ENCODE data around the gene ABHD12.

The ABHD12 gene

GRCh38 chr20:25317351-25318075 lies 73.1 kb downstream of the ABHD12 start:
- Histone ChIP-seq H4K8ac (ENCODE audit: low read depth, low read length) (no peak overlapping the region), H3K4me3 (ENCODE audit: low read length) (no peak overlapping the region), H3K23ac (ENCODE audit: low read length) (no peak overlapping the region), H2BK5ac (ENCODE audit: low read length) (no peak overlapping the region), H3K18ac (ENCODE audit: low read length) (no peak overlapping the region), H3K4ac (ENCODE audit: low read depth, low read length) (no peak overlapping the region), H3K36me3 (ENCODE audit: control insufficient read depth, insufficient read depth, low read length) (no peaks in the 10 kb centered on the region), H3K27me3 (ENCODE audit: insufficient read depth, low read length, poor library complexity) (no peaks in the 10 kb centered on the region), H2BK15ac (replicated peaks; ENCODE audit: low read depth) (no peak overlapping the region), H3K79me2 (ENCODE audit: control insufficient read depth, insufficient read depth, low read length) (no peaks in the 10 kb centered on the region), H2BK120ac (ENCODE audit: low read depth, low read length) (no peak overlapping the region), H3K4me1 (ENCODE audit: control insufficient read depth, low read depth, low read length) (no peaks in the 10 kb centered on the region), H3K4me2 (ENCODE audit: low read length) (no peak overlapping the region), H3K56ac (ENCODE audit: low read length) (no peak overlapping the region), H4K5ac (ENCODE audit: low read length) (no peak overlapping the region), H3K9ac (ENCODE audit: low read length) (no peak overlapping the region), H3K27ac (ENCODE audit: low read depth, low read length) (no peak overlapping the region), H3K79me1 (ENCODE audit: low read length) (peaks cover 9% of the 10 kb centered on the region), H2AK5ac (ENCODE audit: low read length) (no peak overlapping the region)
- no peak for DNase-seq
- no CpG with 5 or more reads among the region's 17 CpGs for WGBS (ENCODE audit: extremely low coverage, insufficient coverage, low lambda C conversion rate)

- Histone ChIP-seq H2AK5ac (ENCODE audit: low read length) (no peak overlapping the region), H3K23ac (ENCODE audit: low read length) (no peak overlapping the region), H4K8ac (ENCODE audit: low read depth, low read length) (no peak overlapping the region), H3K4me3 (ENCODE audit: low read length) (no peak overlapping the region), H2BK120ac (ENCODE audit: low read depth, low read length) (no peak overlapping the region), H3K4me1 (ENCODE audit: control insufficient read depth, low read depth, low read length) (no peaks in the 10 kb centered on the region), H3K79me2 (ENCODE audit: control insufficient read depth, insufficient read depth, low read length) (no peaks in the 10 kb centered on the region), H3K36me3 (ENCODE audit: control insufficient read depth, insufficient read depth, low read length) (no peaks in the 10 kb centered on the region), H3K18ac (ENCODE audit: low read length) (no peak overlapping the region), H3K27ac (ENCODE audit: low read depth, low read length) (no peak overlapping the region), H4K5ac (ENCODE audit: low read length) (no peak overlapping the region), H3K56ac (ENCODE audit: low read length) (no peak overlapping the region), H3K4me2 (ENCODE audit: low read length) (no peak overlapping the region), H3K27me3 (ENCODE audit: insufficient read depth, low read length, poor library complexity) (no peaks in the 10 kb centered on the region), H3K4ac (ENCODE audit: low read depth, low read length) (no peak overlapping the region), H3K79me1 (ENCODE audit: low read length) (peaks cover 9% of the 10 kb centered on the region), H2BK15ac (replicated peaks; ENCODE audit: low read depth) (no peak overlapping the region), H3K9ac (ENCODE audit: low read length) (no peak overlapping the region), H2BK5ac (ENCODE audit: low read length) (no peak overlapping the region)
- no peak for DNase-seq
- no CpG with 5 or more reads among the region's 11 CpGs for WGBS (ENCODE audit: extremely low coverage, insufficient coverage, low lambda C conversion rate)
Measured at GRCh38 chr20:25316506-25317190, 74.0 kb downstream of the ABHD12 start.

GRCh38 chr20:25315418-25316210 lies 75.0 kb downstream of the ABHD12 start:
- no peak overlapping the region for H3K4me3 ChIP-seq (ENCODE audit: low read length)
- H3K79me1 ChIP-seq (ENCODE audit: low read length): peaks cover 6% of the 10 kb centered on the region
- H3K27ac ChIP-seq (ENCODE audit: low read depth, low read length): no peak overlapping the region
- no peak overlapping the region for H3K23ac ChIP-seq (ENCODE audit: low read length)
- no peaks in the 10 kb centered on the region for H3K27me3 ChIP-seq (ENCODE audit: insufficient read depth, low read length, poor library complexity)
- no peaks in the 10 kb centered on the region for H3K36me3 ChIP-seq (ENCODE audit: control insufficient read depth, insufficient read depth, low read length)
- H2AK5ac ChIP-seq (ENCODE audit: low read length): no peak overlapping the region
- H2BK15ac ChIP-seq (replicated peaks; ENCODE audit: low read depth): no peak overlapping the region
- DNase-seq: no peak
- peaks cover 2% of the 10 kb centered on the region for H3K4me1 ChIP-seq (ENCODE audit: control insufficient read depth, low read depth, low read length)
- WGBS (ENCODE audit: extremely low coverage, insufficient coverage, low lambda C conversion rate): no CpG with 5 or more reads among the region's 8 CpGs
- no peaks in the 10 kb centered on the region for H3K79me2 ChIP-seq (ENCODE audit: control insufficient read depth, insufficient read depth, low read length)
- H3K4me2 ChIP-seq (ENCODE audit: low read length): no peak overlapping the region
- H4K5ac ChIP-seq (ENCODE audit: low read length): no peak overlapping the region
- no peak overlapping the region for H3K56ac ChIP-seq (ENCODE audit: low read length)
- no peak overlapping the region for H4K8ac ChIP-seq (ENCODE audit: low read depth, low read length)
- no peak overlapping the region for H2BK5ac ChIP-seq (ENCODE audit: low read length)
- no peak overlapping the region for H3K18ac ChIP-seq (ENCODE audit: low read length)
- H3K9ac ChIP-seq (ENCODE audit: low read length): no peak overlapping the region
- no peak overlapping the region for H2BK120ac ChIP-seq (ENCODE audit: low read depth, low read length)
- no peak overlapping the region for H3K4ac ChIP-seq (ENCODE audit: low read depth, low read length)

- no peaks in the 10 kb centered on the region for H3K79me2 ChIP-seq (ENCODE audit: control insufficient read depth, insufficient read depth, low read length)
- no peak overlapping the region for H3K4ac ChIP-seq (ENCODE audit: low read depth, low read length)
- no peak overlapping the region for H2BK120ac ChIP-seq (ENCODE audit: low read depth, low read length)
- no peak overlapping the region for H3K23ac ChIP-seq (ENCODE audit: low read length)
- no peak overlapping the region for H3K9ac ChIP-seq (ENCODE audit: low read length)
- H3K27me3 ChIP-seq (ENCODE audit: insufficient read depth, low read length, poor library complexity): no peaks in the 10 kb centered on the region
- no CpG with 5 or more reads among the region's 17 CpGs for WGBS (ENCODE audit: extremely low coverage, insufficient coverage, low lambda C conversion rate)
- no peak overlapping the region for H2BK15ac ChIP-seq (replicated peaks; ENCODE audit: low read depth)
- H2BK5ac ChIP-seq (ENCODE audit: low read length): no peak overlapping the region
- H4K5ac ChIP-seq (ENCODE audit: low read length): no peak overlapping the region
- no peak for DNase-seq
- H3K4me1 ChIP-seq (ENCODE audit: control insufficient read depth, low read depth, low read length): peaks cover 4% of the 10 kb centered on the region
- H3K56ac ChIP-seq (ENCODE audit: low read length): no peak overlapping the region
- no peak overlapping the region for H3K4me3 ChIP-seq (ENCODE audit: low read length)
- no peak overlapping the region for H2AK5ac ChIP-seq (ENCODE audit: low read length)
- no peak overlapping the region for H3K18ac ChIP-seq (ENCODE audit: low read length)
- no peak overlapping the region for H3K4me2 ChIP-seq (ENCODE audit: low read length)
- H4K8ac ChIP-seq (ENCODE audit: low read depth, low read length): no peak overlapping the region
- H3K27ac ChIP-seq (ENCODE audit: low read depth, low read length): no peak overlapping the region
- peaks cover 3% of the 10 kb centered on the region for H3K79me1 ChIP-seq (ENCODE audit: low read length)
- no peaks in the 10 kb centered on the region for H3K36me3 ChIP-seq (ENCODE audit: control insufficient read depth, insufficient read depth, low read length)
Measured at GRCh38 chr20:25314497-25315417, 75.9 kb downstream of the ABHD12 start.

- Histone ChIP-seq H2AK5ac (ENCODE audit: low read length) (no peak overlapping the region), H3K4me2 (ENCODE audit: low read length) (no peak overlapping the region), H3K4ac (ENCODE audit: low read depth, low read length) (no peak overlapping the region), H3K79me1 (ENCODE audit: low read length) (no peaks in the 10 kb centered on the region), H3K36me3 (ENCODE audit: control insufficient read depth, insufficient read depth, low read length) (no peaks in the 10 kb centered on the region), H3K56ac (ENCODE audit: low read length) (no peak overlapping the region), H3K4me1 (ENCODE audit: control insufficient read depth, low read depth, low read length) (peaks cover 4% of the 10 kb centered on the region), H2BK15ac (replicated peaks; ENCODE audit: low read depth) (no peak overlapping the region), H2BK5ac (ENCODE audit: low read length) (no peak overlapping the region), H3K23ac (ENCODE audit: low read length) (no peak overlapping the region), H4K5ac (ENCODE audit: low read length) (no peak overlapping the region), H3K27me3 (ENCODE audit: insufficient read depth, low read length, poor library complexity) (no peaks in the 10 kb centered on the region), H2BK120ac (ENCODE audit: low read depth, low read length) (no peak overlapping the region), H4K8ac (ENCODE audit: low read depth, low read length) (no peak overlapping the region), H3K79me2 (ENCODE audit: control insufficient read depth, insufficient read depth, low read length) (no peaks in the 10 kb centered on the region), H3K9ac (ENCODE audit: low read length) (no peak overlapping the region), H3K27ac (ENCODE audit: low read depth, low read length) (no peak overlapping the region), H3K4me3 (ENCODE audit: low read length) (no peak overlapping the region), H3K18ac (ENCODE audit: low read length) (no peak overlapping the region)
- no CpG with 5 or more reads among the region's 2 CpGs for WGBS (ENCODE audit: extremely low coverage, insufficient coverage, low lambda C conversion rate)
- no peak for DNase-seq
Measured at GRCh38 chr20:25313593-25313992, 77.0 kb downstream of the ABHD12 start.
